Endothelial cell of umbilical vein (primary cell): ENCODE measurements around the gene SLC12A5. TPM values are rescaled to one million over a fixed set of nuclear protein-coding genes. Genes with fewer than 3 reads are reported as not detected.

ENCODE experiments used
- BruUV-seq: library from RNA; stranded (reverse); fragments of 400-500 nt; replicated peaks from 2 replicates; lab custom pipeline; 2021; lab: Mats Ljungman, UMichigan
- CTCF ChIA-PET: fragments of 300-600, 350-600 bp; sonication (Branson Sonifier 250); formaldehyde crosslinking; loops from one replicate; lab custom pipeline; 2021; ENCODE audit warnings: antibody characterized with exemption, inconsistent platforms; lab: Charles Lee
- POLR2A ChIA-PET: fragments of 300-600, 350-600 bp; sonication (Branson Sonifier 250); formaldehyde crosslinking; loops from one replicate; lab custom pipeline; 2021; ENCODE audit warnings: antibody characterized with exemption, inconsistent platforms; lab: Charles Lee
- DNase-seq: peaks from one replicate; pipeline ENCODE4 v3.0.0-alpha.2; 2011; ENCODE audit warnings: low read depth, low spot score
- FAIRE-seq: peaks from 2 replicates; lab custom pipeline; 2011; peaks lifted over from hg19 to GRCh38; lab: Jason Lieb, UNC
- H2AFZ ChIP-seq: 2 replicates; pipeline ENCODE4 v1.6.0; 2012; ENCODE audit warnings: low read depth, low read length, control low read depth, inconsistent platforms
- H3K27ac ChIP-seq: 2 replicates; pipeline ENCODE4 v1.5.1; 2011; ENCODE audit warnings: low read depth, mild to moderate bottlenecking, control low read depth, low read length, moderate library complexity; ENCODE audit not compliant: insufficient read depth
- H3K27me3 ChIP-seq, 2 experiments: 2 replicates each; pipeline versions ENCODE4 v1.6.0 to v1.6.1; 2011; ENCODE audit warnings: low read length in 2 of 2, mixed read lengths in 1 of 2; ENCODE audit not compliant: control insufficient read depth in 2 of 2, insufficient read depth in 2 of 2
- H3K36me3 ChIP-seq, 2 experiments: 2 replicates in 1 of 2; 3 replicates in 1 of 2; pipeline ENCODE4 v1.5.1; 2011; ENCODE audit warnings: low read length in 2 of 2, mild to moderate bottlenecking in 1 of 2, moderate library complexity in 1 of 2; ENCODE audit not compliant: control insufficient read depth in 2 of 2, insufficient read depth in 2 of 2; ENCODE audit errors: extremely low read depth in 1 of 2
- H3K4me1 ChIP-seq: 3 replicates; pipeline ENCODE4 v1.5.1; 2011; ENCODE audit warnings: mild to moderate bottlenecking, low read length; ENCODE audit not compliant: control insufficient read depth, insufficient read depth; ENCODE audit errors: extremely low read depth
- H3K4me2 ChIP-seq: 2 replicates; pipeline ENCODE4 v1.6.1; 2011; ENCODE audit warnings: low read length, control low read depth, mixed read lengths; ENCODE audit not compliant: insufficient read depth
- H3K4me3 ChIP-seq, 3 experiments: fragments of 200-600 bp in 1 of 3; sonication (generic), shearing (Covaris generic) in 1 of 3; replicated peaks in 1 of 3; 2 replicates each; pipeline ENCODE4 v1.5.1; 2011 to 2016; ENCODE audit warnings: control low read depth in 3 of 3, low read length in 3 of 3, mild to moderate bottlenecking in 2 of 3, inconsistent platforms in 1 of 3, low read depth in 1 of 3, moderate library complexity in 1 of 3; ENCODE audit not compliant: insufficient read depth in 1 of 3
- H3K79me2 ChIP-seq: 2 replicates; pipeline ENCODE4 v1.6.0; 2012; ENCODE audit warnings: low read length, inconsistent platforms; ENCODE audit not compliant: control insufficient read depth, insufficient read depth
- H3K9ac ChIP-seq: replicated peaks from 2 replicates; pipeline ENCODE3; 2011; ENCODE audit warnings: low read length, control low read depth; ENCODE audit not compliant: insufficient read depth; ENCODE audit errors: extremely low read depth
- H3K9me1 ChIP-seq: replicated peaks from 3 replicates; pipeline ENCODE4 v1.6.0; 2011; ENCODE audit warnings: mild to moderate bottlenecking, low read length; ENCODE audit not compliant: control insufficient read depth, insufficient read depth; ENCODE audit errors: extremely low read depth
- H3K9me3 ChIP-seq: replicated peaks from 2 replicates; pipeline ENCODE4 v1.5.1; 2012; ENCODE audit warnings: low read length, inconsistent platforms; ENCODE audit not compliant: control insufficient read depth, insufficient read depth
- H4K20me1 ChIP-seq: replicated peaks from 2 replicates; pipeline ENCODE3; 2011; ENCODE audit warnings: mild to moderate bottlenecking, low read length; ENCODE audit not compliant: control insufficient read depth, insufficient read depth; ENCODE audit errors: extremely low read depth
- EZH2 ChIP-seq: IDR thresholded peaks from 2 replicates; pipeline ENCODE4 v1.6.1; 2012; ENCODE audit warnings: borderline replicate concordance, low read depth, mild to moderate bottlenecking, moderate library complexity, low read length, inconsistent platforms; ENCODE audit not compliant: severe bottlenecking
- FOS ChIP-seq: IDR thresholded peaks from 2 replicates; pipeline ENCODE4 v1.6.1; 2011; ENCODE audit warnings: mild to moderate bottlenecking, low read length, moderate library complexity, borderline replicate concordance; ENCODE audit not compliant: insufficient read depth
- GATA2 ChIP-seq: IDR thresholded peaks from 2 replicates; pipeline ENCODE4 v1.7.0; 2011; ENCODE audit warnings: low read depth, mild to moderate bottlenecking, moderate library complexity, mixed read lengths, low read length; ENCODE audit not compliant: insufficient read length, insufficient read depth
- JUN ChIP-seq: IDR thresholded peaks from 2 replicates; pipeline ENCODE4 v1.6.1; 2011; ENCODE audit warnings: borderline replicate concordance, low read depth; ENCODE audit not compliant: insufficient read length, insufficient read depth
- MYC ChIP-seq: IDR thresholded peaks from one replicate; pipeline ENCODE4 v1.6.1; 2011; ENCODE audit warnings: mild to moderate bottlenecking, low read depth, low read length
- POLR2A ChIP-seq: IDR thresholded peaks from 2 replicates; pipeline ENCODE4 v1.6.1; 2012; ENCODE audit warnings: low read depth, mild to moderate bottlenecking, control low read depth, low read length
- POLR2AphosphoS5 ChIP-seq: IDR thresholded peaks from 2 replicates; pipeline ENCODE4 v1.6.1; 2012; ENCODE audit warnings: low read depth, mild to moderate bottlenecking, control low read depth, low read length, moderate library complexity; ENCODE audit not compliant: insufficient read depth
- dilution Hi-C: fragments of 300-500 bp; cut with MboI; formaldehyde crosslinking; loops from one replicate; pipeline ENCODE4 v1.15.0; 2019; ENCODE audit warnings: low sequenced_read_pairs; ENCODE audit not compliant: extremely low pct_ligation_motif_present
- intact Hi-C: fragments of 100-400 bp; cut with micrococcal nuclease; formaldehyde crosslinking; loops from one replicate; pipeline ENCODE4 v1.10.0; 2022
- polyA plus RNA-seq, 4 experiments: library from polyadenylated mRNA; depleted of rRNA in 3 of 4; stranded (reverse) in 3 of 4; unstranded in 1 of 4; fragments of >200 nt; gene quantifications; 2 replicates each; pipeline versions ENCODE4 v1.2.1 to v1.2.3, GENCODE V29; 2011 to 2012; ENCODE audit warnings: missing spikeins in 1 of 4
- total RNA-seq: library from RNA; stranded (reverse); gene quantifications from 2 replicates; pipeline ENCODE4 v1.2.3, GENCODE V29; 2021
- TF ChIP-seq, protein P1 (sequence below), 2 donors: IDR thresholded peaks; 1 replicate in 1 of 2; 2 replicates in 1 of 2; pipeline ENCODE4 v1.5.1; 2011; ENCODE audit warnings: low read length in 2 of 2, mild to moderate bottlenecking in 2 of 2, moderate library complexity in 2 of 2, control low read depth in 1 of 2, inconsistent platforms in 1 of 2, low read depth in 1 of 2; ENCODE audit not compliant: insufficient read depth in 1 of 2; ENCODE audit errors: extremely low read depth in 1 of 2
- TF ChIP-seq, protein P2 (sequence below): IDR thresholded peaks from 2 replicates; pipeline ENCODE4 v1.6.1; 2011; ENCODE audit not compliant: insufficient read depth, insufficient read length

Gene SLC12A5
- total and polyA plus RNA-seq, 2 donors (not counting 3 experiments of a cell fraction or from before 2014, with no cell fraction given): 1.6 to 2.3 TPM

DNA sequence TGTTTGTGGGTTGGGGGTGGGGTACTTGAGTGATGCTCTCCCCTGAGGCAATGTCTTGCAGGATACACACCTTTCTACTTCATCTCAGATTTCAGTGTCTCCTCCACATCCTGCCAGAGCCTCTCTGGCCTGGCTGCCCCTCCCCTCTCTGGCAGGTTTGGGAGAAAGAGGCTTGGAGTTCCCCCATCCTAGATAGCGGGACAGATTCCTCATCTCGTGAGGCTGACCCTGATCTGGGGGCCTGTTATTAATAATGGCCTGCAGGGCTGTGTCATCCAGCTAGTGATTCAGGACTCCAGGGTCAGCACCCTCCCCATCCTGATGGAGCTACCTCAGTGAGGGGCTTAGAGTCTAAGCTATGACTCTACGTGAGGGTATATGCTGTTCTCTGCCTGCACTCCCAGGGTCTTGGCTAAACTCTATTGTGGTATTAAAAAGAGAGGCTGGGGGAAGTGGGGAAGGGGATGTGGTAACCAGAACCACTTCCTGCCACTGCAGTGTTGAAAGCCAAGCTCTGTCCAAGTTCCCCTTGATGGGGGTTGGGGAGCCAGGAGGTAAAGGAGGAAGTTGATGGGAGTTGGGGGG lies 24.0 kb upstream of the SLC12A5 start:
- Histone ChIP-seq H4K20me1 (no peaks in the 10 kb centered on the region), H3K27ac (no peak overlapping the region), H3K27me3 (peaks cover 27 to 37% of the 10 kb centered on the region in 2 experiments), H3K9me3 (no peaks in the 10 kb centered on the region), H3K4me3 (no peak overlapping the region), H2AFZ (no peak overlapping the region), H3K9ac (no peak overlapping the region), H3K79me2 (no peaks in the 10 kb centered on the region), H3K36me3 (no peaks in the 10 kb centered on the region), H3K4me1 (peaks cover 4% of the 10 kb centered on the region), H3K9me1 (no peaks in the 10 kb centered on the region), H3K4me2 (no peak overlapping the region)
- no TSS peak for BruUV-seq
- intact Hi-C loops (no loop called here), dilution Hi-C loops (no loop called here)
- ChIA-PET CTCF (interaction anchor here (2.2 to 2.4 kb wide), 2 partner anchors 9 to 18 kb away, joined by 9 to 11 read pairs; no protein-coding TSS in a partner anchor), POLR2A (no interaction called here)
- DNase-seq: no peak
- TF ChIP-seq, protein P1, sequence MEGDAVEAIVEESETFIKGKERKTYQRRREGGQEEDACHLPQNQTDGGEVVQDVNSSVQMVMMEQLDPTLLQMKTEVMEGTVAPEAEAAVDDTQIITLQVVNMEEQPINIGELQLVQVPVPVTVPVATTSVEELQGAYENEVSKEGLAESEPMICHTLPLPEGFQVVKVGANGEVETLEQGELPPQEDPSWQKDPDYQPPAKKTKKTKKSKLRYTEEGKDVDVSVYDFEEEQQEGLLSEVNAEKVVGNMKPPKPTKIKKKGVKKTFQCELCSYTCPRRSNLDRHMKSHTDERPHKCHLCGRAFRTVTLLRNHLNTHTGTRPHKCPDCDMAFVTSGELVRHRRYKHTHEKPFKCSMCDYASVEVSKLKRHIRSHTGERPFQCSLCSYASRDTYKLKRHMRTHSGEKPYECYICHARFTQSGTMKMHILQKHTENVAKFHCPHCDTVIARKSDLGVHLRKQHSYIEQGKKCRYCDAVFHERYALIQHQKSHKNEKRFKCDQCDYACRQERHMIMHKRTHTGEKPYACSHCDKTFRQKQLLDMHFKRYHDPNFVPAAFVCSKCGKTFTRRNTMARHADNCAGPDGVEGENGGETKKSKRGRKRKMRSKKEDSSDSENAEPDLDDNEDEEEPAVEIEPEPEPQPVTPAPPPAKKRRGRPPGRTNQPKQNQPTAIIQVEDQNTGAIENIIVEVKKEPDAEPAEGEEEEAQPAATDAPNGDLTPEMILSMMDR (IDR thresholded peaks at IDR 0.05; ENCODE audit: extremely low read depth in 1 of 2, insufficient read depth in 1 of 2, low read depth in 1 of 2, low read length in 2 of 2): no peak
- TF ChIP-seq MYC: no peak
- no peak for TF ChIP-seq POLR2A
- TF ChIP-seq GATA2: no peak
- no peak for TF ChIP-seq JUN
- TF ChIP-seq FOS: no peak
- no peak for TF ChIP-seq EZH2
- TF ChIP-seq, protein P2, sequence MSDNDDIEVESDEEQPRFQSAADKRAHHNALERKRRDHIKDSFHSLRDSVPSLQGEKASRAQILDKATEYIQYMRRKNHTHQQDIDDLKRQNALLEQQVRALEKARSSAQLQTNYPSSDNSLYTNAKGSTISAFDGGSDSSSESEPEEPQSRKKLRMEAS: no peak
- no peak for TF ChIP-seq POLR2AphosphoS5
- FAIRE-seq: no peak
